Transverse colon (tissue), 4 donors: ENCODE results near the gene PCDHA12. TPM values are rescaled to one million over a fixed set of nuclear protein-coding genes. Genes with fewer than 3 reads are reported as not detected.
"Not testable (repeated sequence)": the region's sequence is repeated elsewhere in the genome, so short reads cannot be mapped to it uniquely, and the experiment has no call there.

ENCODE experiments used
- DNase-seq: peaks from one replicate; pipeline ENCODE4 v3.0.0-alpha.2; 2019
- H3K27ac ChIP-seq, 4 donors: fragments of 200-600 bp; sonication (generic); 2 replicates each; pipeline ENCODE4 v1.5.1; 2016 to 2018; ENCODE audit warnings: inconsistent platforms in 4 of 4
- H3K27me3 ChIP-seq: fragments of 200-600 bp; sonication (generic); 2 replicates; pipeline ENCODE4 v1.5.1; 2017; ENCODE audit warnings: inconsistent platforms
- H3K36me3 ChIP-seq, 4 donors: fragments of 200-600 bp; sonication (generic); 2 replicates each; pipeline ENCODE4 v1.5.1; 2017 to 2019; ENCODE audit warnings: inconsistent platforms in 4 of 4
- H3K4me1 ChIP-seq, 4 donors: fragments of 200-600 bp; sonication (generic); 2 replicates each; pipeline ENCODE4 v1.5.1; 2017 to 2020; ENCODE audit warnings: inconsistent platforms in 4 of 4
- H3K4me3 ChIP-seq, 4 donors: fragments of 200-600 bp; sonication (generic); 1 replicate in 1 of 4; 2 replicates in 3 of 4; pipeline versions ENCODE4 v1.5.1 to v1.6.1; 2017 to 2019; ENCODE audit warnings: inconsistent platforms in 4 of 4
- H3K9me3 ChIP-seq, 2 donors: fragments of 200-600 bp; sonication (generic); 2 replicates each; pipeline ENCODE4 v1.5.1; 2017 to 2019; ENCODE audit warnings: inconsistent platforms in 2 of 2
- CTCF ChIP-seq, 5 experiments: fragments of 200-600 bp in 3 of 5; fragments of 450-650 bp in 2 of 5; sonication (generic) in 3 of 5; IDR thresholded peaks; 1 replicate in 2 of 5; 2 replicates in 3 of 5; pipeline ENCODE4 v1.5.1; 2016 to 2017; ENCODE audit warnings: antibody characterized with exemption in 5 of 5, inconsistent platforms in 3 of 5, mild to moderate bottlenecking in 2 of 5, moderate library complexity in 1 of 5
- EP300 ChIP-seq: sonication (generic); formaldehyde crosslinking; IDR thresholded peaks from one replicate; pipeline ENCODE4 v1.6.1; 2017; ENCODE audit warnings: antibody characterized with exemption, low read depth
- POLR2A ChIP-seq: fragments of 450-650 bp; IDR thresholded peaks from one replicate; pipeline ENCODE4 v1.6.1; 2016; ENCODE audit warnings: antibody characterized with exemption, mild to moderate bottlenecking, moderate library complexity
- POLR2AphosphoS5 ChIP-seq, 3 donors: sonication (generic); formaldehyde crosslinking; IDR thresholded peaks; one replicate each; pipeline ENCODE4 v1.6.1; 2016; ENCODE audit warnings: antibody characterized with exemption in 3 of 3
- WGBS, 2 donors: methylation state at CpG; one replicate each; pipeline ENCODE4 v1.1.5; 2018; ENCODE audit warnings: low coverage in 1 of 2; 5-methylcytosine and 5-hydroxymethylcytosine counted together
- in situ Hi-C, 4 donors: fragments of 200-750 bp; cut with MboI; loops; one replicate each; pipeline versions ENCODE4 v1.15.0 to v1.15.1; 2017; ENCODE audit warnings: low sequenced_read_pairs in 3 of 4, low pct_ligation_motif_present in 1 of 4, low pct_unique_long_range_greater_than_20kb in 1 of 4
- intact Hi-C: fragments of 100-400 bp; cut with DNase I; formaldehyde crosslinking; loops from one replicate; pipeline ENCODE4 v1.15.1; 2023; ENCODE audit warnings: low total_unique reads
- total RNA-seq, 4 donors: library from RNA; depleted of rRNA; stranded (reverse); fragments of >200 nt; gene quantifications; one replicate each; pipeline ENCODE4 v1.1.0, GENCODE V29; 2016

Gene PCDHA12
- total RNA-seq, 4 donors from 2014 or later = 0.55 to 0.80 (median 0.64) TPM; not detected in 1

DNA sequence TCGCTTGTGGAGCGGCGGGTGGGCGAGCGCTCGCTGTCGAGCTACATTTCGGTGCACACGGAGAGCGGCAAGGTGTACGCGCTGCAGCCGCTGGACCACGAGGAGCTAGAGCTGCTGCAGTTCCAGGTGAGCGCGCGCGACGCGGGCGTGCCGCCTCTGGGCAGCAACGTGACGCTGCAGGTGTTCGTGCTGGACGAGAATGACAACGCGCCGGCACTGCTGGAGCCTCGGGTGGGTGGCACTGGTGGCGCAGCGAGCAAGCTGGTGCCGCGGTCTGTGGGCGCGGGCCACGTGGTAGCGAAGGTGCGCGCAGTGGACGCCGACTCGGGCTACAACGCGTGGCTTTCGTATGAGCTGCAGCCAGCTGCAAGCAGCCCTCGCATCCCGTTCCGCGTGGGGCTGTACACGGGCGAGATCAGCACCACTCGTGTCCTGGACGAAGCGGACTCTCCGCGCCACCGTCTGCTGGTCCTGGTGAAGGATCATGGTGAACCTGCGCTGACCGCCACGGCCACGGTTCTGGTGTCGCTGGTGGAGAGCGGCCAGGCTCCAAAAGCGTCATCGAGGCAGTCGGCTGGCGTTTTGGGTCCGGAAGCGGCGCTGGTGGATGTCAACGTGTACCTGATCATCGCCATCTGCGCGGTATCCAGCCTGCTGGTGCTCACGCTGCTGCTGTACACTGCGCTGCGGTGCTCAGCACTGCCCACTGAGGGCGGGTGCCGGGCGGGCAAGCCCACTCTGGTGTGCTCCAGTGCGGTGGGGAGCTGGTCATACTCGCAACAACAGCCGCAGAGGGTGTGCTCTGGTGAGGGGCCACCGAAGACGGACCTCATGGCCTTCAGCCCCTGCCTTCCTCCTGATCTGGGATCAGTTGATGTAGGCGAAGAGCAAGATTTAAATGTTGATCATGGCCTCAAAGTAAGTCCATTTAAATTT, 32.0 kb upstream of the PCDHA12 start:
- no peaks in the 10 kb centered on the region for H3K4me1 ChIP-seq
- no peak for TF ChIP-seq EP300
- no peak for TF ChIP-seq POLR2A
- no peak for TF ChIP-seq CTCF (IDR thresholded peaks at IDR 0.05)
- no peak for TF ChIP-seq POLR2AphosphoS5 (IDR thresholded peaks at IDR 0.05)
- WGBS, 2 donors = 83% methylated on average over 87 of the region's 87 CpGs; no CpG with 5 or more reads in 1 of the 2 donors
- no peak overlapping the region for H3K4me3 ChIP-seq
- intact Hi-C loops = no loop called here
- in situ Hi-C loops = no loop called here
- no peaks in the 10 kb centered on the region for H3K36me3 ChIP-seq
- peaks cover 22% of the 10 kb centered on the region for H3K27me3 ChIP-seq
- H3K9me3 ChIP-seq = peaks cover 5 to 31% of the 10 kb centered on the region in 2 donors
- DNase-seq = no peak
- H3K27ac ChIP-seq = no peak overlapping the region

DNA sequence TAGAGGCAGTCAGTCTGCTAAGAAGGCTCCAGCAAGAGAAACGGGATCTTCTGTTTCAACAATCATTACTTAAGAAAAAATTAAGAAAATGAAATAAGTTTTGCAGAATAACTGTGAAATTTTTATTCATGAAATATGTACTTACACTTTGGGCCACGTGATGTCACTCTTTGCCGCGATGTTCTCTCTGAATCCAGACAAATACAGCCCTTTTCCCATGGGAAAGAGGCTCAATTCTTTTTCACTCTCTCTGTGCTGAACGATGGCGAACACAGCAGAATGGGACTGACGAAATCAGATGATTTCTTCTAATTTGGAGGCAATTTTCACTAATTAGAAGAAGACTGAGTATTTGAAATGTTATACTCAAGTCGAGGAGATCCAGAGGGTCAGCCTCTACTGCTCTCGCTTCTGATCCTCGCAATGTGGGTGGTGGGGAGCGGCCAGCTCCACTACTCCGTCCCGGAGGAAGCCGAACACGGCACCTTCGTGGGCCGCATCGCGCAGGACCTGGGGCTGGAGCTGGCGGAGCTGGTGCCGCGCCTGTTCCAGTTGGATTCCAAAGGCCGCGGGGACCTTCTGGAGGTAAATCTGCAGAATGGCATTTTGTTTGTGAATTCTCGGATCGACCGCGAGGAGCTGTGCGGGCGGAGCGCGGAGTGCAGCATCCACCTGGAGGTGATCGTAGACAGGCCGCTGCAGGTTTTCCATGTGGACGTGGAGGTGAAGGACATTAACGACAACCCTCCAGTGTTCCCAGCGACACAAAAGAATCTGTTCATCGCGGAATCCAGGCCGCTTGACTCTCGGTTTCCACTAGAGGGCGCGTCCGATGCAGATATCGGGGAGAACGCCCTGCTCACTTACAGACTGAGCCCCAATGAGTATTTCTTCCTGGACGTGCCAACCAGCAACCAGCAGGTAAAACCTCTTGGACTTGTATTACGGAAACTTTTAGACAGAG, 26.7 kb upstream of the PCDHA12 start, which contains the start of gene PCDHA9:
Gene PCDHA9, plus strand, starts transcription at position 244 of the 964 bp plus-strand sequence. Its CDS starts 114 bp downstream, at position 358.
- H3K27ac ChIP-seq, H3K4me3 ChIP-seq, in situ Hi-C loops, H3K4me1 ChIP-seq, intact Hi-C loops, DNase-seq, H3K36me3 ChIP-seq: not testable (repeated sequence)
- WGBS, 2 donors = 48 to 63% methylated on average over 8 to 27 of the region's 48 CpGs
- peaks cover 10 to 27% of the 10 kb centered on the region in 2 donors for H3K9me3 ChIP-seq
- H3K27me3 ChIP-seq = peaks cover 26% of the 10 kb centered on the region

DNA sequence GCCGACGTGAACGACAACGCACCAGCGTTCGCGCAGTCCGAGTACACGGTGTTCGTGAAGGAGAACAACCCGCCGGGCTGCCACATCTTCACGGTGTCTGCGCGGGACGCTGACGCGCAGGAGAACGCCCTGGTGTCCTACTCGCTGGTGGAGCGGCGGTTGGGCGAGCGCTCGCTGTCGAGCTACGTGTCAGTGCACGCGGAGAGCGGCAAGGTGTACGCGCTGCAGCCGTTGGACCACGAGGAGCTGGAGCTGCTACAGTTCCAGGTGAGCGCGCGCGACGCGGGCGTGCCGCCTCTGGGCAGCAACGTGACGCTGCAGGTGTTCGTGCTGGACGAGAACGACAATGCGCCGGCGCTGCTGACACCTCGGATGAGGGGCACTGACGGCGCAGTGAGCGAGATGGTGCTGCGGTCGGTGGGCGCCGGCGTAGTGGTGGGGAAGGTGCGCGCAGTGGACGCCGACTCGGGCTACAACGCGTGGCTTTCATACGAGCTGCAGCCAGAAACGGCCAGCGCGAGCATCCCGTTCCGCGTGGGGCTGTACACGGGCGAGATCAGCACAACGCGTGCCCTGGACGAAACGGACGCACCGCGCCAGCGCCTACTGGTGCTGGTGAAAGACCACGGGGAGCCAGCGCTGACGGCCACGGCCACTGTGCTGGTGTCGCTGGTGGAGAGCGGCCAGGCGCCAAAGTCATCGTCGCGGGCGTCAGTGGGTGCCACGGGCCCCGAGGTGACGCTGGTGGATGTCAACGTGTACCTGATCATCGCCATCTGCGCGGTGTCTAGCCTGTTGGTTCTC, 25.1 kb upstream of the PCDHA12 start:
- H3K27ac ChIP-seq, H3K36me3 ChIP-seq, in situ Hi-C loops, intact Hi-C loops, H3K4me3 ChIP-seq, H3K4me1 ChIP-seq, DNase-seq: not testable (repeated sequence)
- H3K9me3 ChIP-seq = peaks cover 6 to 31% of the 10 kb centered on the region in 2 donors
- WGBS, 2 donors = 78% methylated on average over 98 of the region's 101 CpGs; no CpG with 5 or more reads in 1 of the 2 donors
- H3K27me3 ChIP-seq = peaks cover 26% of the 10 kb centered on the region

DNA sequence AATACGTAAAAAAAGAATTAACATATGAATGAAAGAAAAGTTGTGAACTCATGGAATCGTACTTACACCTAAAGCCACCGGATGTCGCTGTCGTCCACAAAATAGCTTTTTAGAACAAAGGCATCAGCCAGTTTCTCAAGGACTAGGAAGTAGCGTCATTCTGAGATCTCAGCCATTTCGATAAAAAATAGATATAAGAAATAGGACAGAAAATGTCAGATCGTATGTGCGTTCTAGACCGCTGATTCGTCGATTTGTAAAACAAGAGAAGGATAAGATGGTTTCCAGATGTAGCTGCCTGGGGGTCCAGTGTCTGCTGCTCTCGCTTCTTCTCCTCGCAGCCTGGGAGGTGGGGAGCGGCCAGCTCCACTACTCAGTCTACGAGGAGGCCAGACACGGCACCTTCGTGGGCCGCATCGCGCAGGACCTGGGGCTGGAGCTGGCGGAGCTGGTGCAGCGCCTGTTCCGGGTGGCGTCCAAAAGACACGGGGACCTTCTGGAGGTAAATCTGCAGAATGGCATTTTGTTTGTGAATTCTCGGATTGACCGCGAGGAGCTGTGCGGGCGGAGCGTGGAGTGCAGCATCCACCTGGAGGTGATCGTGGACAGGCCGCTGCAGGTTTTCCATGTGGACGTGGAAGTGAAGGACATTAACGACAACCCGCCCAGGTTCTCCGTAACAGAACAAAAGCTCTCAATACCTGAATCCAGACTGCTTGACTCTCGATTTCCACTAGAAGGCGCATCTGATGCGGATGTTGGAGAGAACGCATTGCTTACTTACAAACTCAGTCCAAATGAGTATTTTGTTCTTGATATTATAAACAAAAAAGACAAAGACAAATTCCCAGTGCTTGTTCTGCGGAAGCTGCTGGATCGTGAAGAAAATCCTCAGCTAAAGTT, 19.1 kb upstream of the PCDHA12 start, which contains the start of gene PCDHA10:
Gene PCDHA10, plus strand, starts transcription at position 126 of the 903 bp plus-strand sequence. Its CDS starts 152 bp downstream, at position 278.
- in situ Hi-C loops = no loop called here

More for the DNA sequence above, 19.1 kb upstream of the PCDHA12 start, which contains the start of gene PCDHA10:
- Histone ChIP-seq H3K27ac (no peak within 1 kb of the TSS), H3K27me3 (peaks cover 4% of the 10 kb centered on the region), H3K4me1 (no peaks in the 10 kb centered on the region), H3K36me3 (no peaks in the 10 kb centered on the region), H3K9me3 (peaks cover 15 to 21% of the 10 kb centered on the region in 2 donors), H3K4me3 (peak within 1 kb of the TSS in 1 of 4 donors; percentile 4)
- 52 to 64% methylated on average over 20 to 44 of the region's 44 CpGs for WGBS, 2 donors
- no peak for TF ChIP-seq POLR2AphosphoS5 (IDR thresholded peaks at IDR 0.05)
- TF ChIP-seq POLR2A = no peak
- TF ChIP-seq EP300 = no peak
- no peak for DNase-seq
- intact Hi-C loops = no loop called here
